PC-9 (cell line): ENCODE data around the gene PMIS2. TPM values are rescaled to one million over a fixed set of nuclear protein-coding genes. Genes with fewer than 3 reads are reported as not detected.

Experiments used
- BruUV-seq: library from RNA; stranded (reverse); fragments of 400-500 nt; replicated peaks from 2 replicates; lab custom pipeline; 2021; lab: Mats Ljungman, UMichigan
- CTCF ChIA-PET: fragments of 300-600 bp; sonication (Branson Sonifier 250); formaldehyde crosslinking; loops from one replicate; lab custom pipeline; 2022; ENCODE audit warnings: antibody characterized with exemption; lab: Charles Lee
- POLR2A ChIA-PET: fragments of 300-600 bp; sonication (Branson Sonifier 250); formaldehyde crosslinking; loops from one replicate; lab custom pipeline; 2022; ENCODE audit warnings: antibody characterized with exemption; ENCODE audit not compliant: unreplicated experiment; lab: Charles Lee
- DNase-seq, 2 experiments: peaks; one replicate each; pipeline versions ENCODE4 v3.0.0 to v3.0.0-alpha.2; 2015 to 2022; ENCODE audit warnings: mixed read lengths in 1 of 2
- H2AFZ ChIP-seq: fragments of 200-600 bp; sonication (generic); 2 replicates; pipeline ENCODE4 v1.8.1; 2017; ENCODE audit warnings: antibody characterized with exemption
- H3F3A ChIP-seq: fragments of 200-600 bp; sonication (generic); 2 replicates; pipeline ENCODE4 v1.8.1; 2017; ENCODE audit warnings: antibody characterized with exemption, mild to moderate bottlenecking, low read depth; ENCODE audit not compliant: insufficient read depth
- H3K27ac ChIP-seq: fragments of 200-600 bp; sonication (generic); 2 replicates; pipeline ENCODE4 v1.6.1; 2016; ENCODE audit warnings: mixed run types
- H3K27me3 ChIP-seq: fragments of 200-600 bp; sonication (generic); 2 replicates; pipeline ENCODE4 v1.6.1; 2016; ENCODE audit warnings: low read depth, mixed run types; ENCODE audit not compliant: insufficient read depth
- H3K36me3 ChIP-seq: fragments of 200-600 bp; sonication (generic); 2 replicates; pipeline ENCODE4 v1.6.1; 2016; ENCODE audit warnings: low read depth, mixed run types
- H3K4me1 ChIP-seq: fragments of 200-600 bp; sonication (generic); replicated peaks from 2 replicates; pipeline ENCODE4 v1.6.1; 2016; ENCODE audit warnings: mixed run types; ENCODE audit not compliant: insufficient read depth
- H3K4me2 ChIP-seq: fragments of 200-600 bp; sonication (generic); 2 replicates; pipeline ENCODE4 v1.6.1; 2017; ENCODE audit warnings: mixed run types
- H3K4me3 ChIP-seq: fragments of 200-600 bp; sonication (generic); 2 replicates; pipeline ENCODE4 v1.6.1; 2016; ENCODE audit warnings: mixed run types
- H3K79me2 ChIP-seq: fragments of 200-600 bp; sonication (generic); 2 replicates; pipeline ENCODE4 v1.6.1; 2017; ENCODE audit warnings: low read depth, mixed run types
- H3K9me2 ChIP-seq: fragments of 200-600 bp; sonication (generic); 2 replicates; pipeline ENCODE4 v1.8.1; 2017; ENCODE audit warnings: mild to moderate bottlenecking; ENCODE audit not compliant: insufficient read depth
- H3K9me3 ChIP-seq: fragments of 200-600 bp; sonication (generic); 2 replicates; pipeline ENCODE4 v1.8.1; 2016; ENCODE audit warnings: low read depth; ENCODE audit not compliant: insufficient read depth
- H4K20me1 ChIP-seq: fragments of 200-600 bp; sonication (generic); 2 replicates; pipeline ENCODE4 v1.8.1; 2017; ENCODE audit not compliant: insufficient read depth
- EZH2 ChIP-seq: fragments of 200-600 bp; sonication (generic); IDR thresholded peaks from 2 replicates; pipeline ENCODE4 v1.8.0; 2017; ENCODE audit warnings: antibody characterized with exemption, low read depth
- intact Hi-C: fragments of 100-400 bp; cut with micrococcal nuclease; formaldehyde crosslinking; loops from one replicate; pipeline ENCODE4 v1.10.0; 2022; ENCODE audit not compliant: unreplicated experiment
- total RNA-seq: library from RNA; stranded (reverse); gene quantifications from 2 replicates; pipeline ENCODE4 v1.2.3, GENCODE V29; 2021
- TF ChIP-seq, protein P1 (sequence below): fragments of 200-600 bp; sonication (generic); conservative IDR thresholded peaks from 2 replicates; pipeline ENCODE4 v1.6.1; 2017; ENCODE audit warnings: mixed run types, antibody characterized with exemption, mild to moderate bottlenecking, moderate library complexity

The PMIS2 gene
- total RNA-seq, 1 experiment from 2014 or later = not detected

DNA sequence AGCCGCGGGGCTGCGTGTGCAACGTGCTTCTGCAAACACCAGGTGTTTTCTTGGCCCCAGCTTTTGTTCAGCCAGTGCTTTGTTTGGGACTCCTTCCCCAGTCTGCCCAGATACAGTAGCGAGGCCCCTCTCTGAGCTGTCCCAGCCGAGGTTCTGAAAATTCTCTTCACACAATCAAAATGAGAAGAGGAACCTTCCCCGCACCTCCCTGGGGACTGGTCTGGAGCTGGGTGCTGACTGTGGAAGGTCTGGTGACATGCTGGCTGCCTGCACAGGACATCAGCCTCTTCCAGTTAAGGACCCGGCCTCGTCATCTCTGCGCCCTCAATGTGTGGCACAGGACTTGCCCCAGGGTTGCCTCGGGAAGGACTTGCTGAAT, 26.7 kb upstream of the PMIS2 start:
- Histone ChIP-seq H3K27ac (no peak overlapping the region), H4K20me1 (no peaks in the 10 kb centered on the region), H2AFZ (no peak overlapping the region), H3K4me2 (no peak overlapping the region), H3K9me2 (no peaks in the 10 kb centered on the region), H3K4me1 (no peaks in the 10 kb centered on the region), H3K27me3 (peaks cover 38% of the 10 kb centered on the region), H3K79me2 (no peaks in the 10 kb centered on the region), H3F3A (no peaks in the 10 kb centered on the region; the same call in 1 of the 2 replicates), H3K4me3 (no peak overlapping the region), H3K9me3 (no peaks in the 10 kb centered on the region), H3K36me3 (no peaks in the 10 kb centered on the region)
- intact Hi-C loops = no loop called here
- TF ChIP-seq EZH2 = no peak
- TF ChIP-seq, protein P1, sequence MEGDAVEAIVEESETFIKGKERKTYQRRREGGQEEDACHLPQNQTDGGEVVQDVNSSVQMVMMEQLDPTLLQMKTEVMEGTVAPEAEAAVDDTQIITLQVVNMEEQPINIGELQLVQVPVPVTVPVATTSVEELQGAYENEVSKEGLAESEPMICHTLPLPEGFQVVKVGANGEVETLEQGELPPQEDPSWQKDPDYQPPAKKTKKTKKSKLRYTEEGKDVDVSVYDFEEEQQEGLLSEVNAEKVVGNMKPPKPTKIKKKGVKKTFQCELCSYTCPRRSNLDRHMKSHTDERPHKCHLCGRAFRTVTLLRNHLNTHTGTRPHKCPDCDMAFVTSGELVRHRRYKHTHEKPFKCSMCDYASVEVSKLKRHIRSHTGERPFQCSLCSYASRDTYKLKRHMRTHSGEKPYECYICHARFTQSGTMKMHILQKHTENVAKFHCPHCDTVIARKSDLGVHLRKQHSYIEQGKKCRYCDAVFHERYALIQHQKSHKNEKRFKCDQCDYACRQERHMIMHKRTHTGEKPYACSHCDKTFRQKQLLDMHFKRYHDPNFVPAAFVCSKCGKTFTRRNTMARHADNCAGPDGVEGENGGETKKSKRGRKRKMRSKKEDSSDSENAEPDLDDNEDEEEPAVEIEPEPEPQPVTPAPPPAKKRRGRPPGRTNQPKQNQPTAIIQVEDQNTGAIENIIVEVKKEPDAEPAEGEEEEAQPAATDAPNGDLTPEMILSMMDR = no peak
- BruUV-seq = no TSS peak
- CTCF ChIA-PET = no interaction called here
- no peak for DNase-seq
- POLR2A ChIA-PET = no interaction called here

GRCh38 chr19:35559781-35560180, 26.2 kb upstream of the PMIS2 start:
- Histone ChIP-seq H4K20me1 (no peaks in the 10 kb centered on the region), H3F3A (no peaks in the 10 kb centered on the region; the same call in 1 of the 2 replicates), H3K9me2 (no peaks in the 10 kb centered on the region), H3K4me1 (no peaks in the 10 kb centered on the region), H3K27me3 (peaks cover 38% of the 10 kb centered on the region), H3K36me3 (no peaks in the 10 kb centered on the region), H3K4me3 (no peak overlapping the region), H3K4me2 (no peak overlapping the region), H3K79me2 (no peaks in the 10 kb centered on the region), H3K9me3 (no peaks in the 10 kb centered on the region), H3K27ac (no peak overlapping the region), H2AFZ (no peak overlapping the region)
- ChIA-PET POLR2A (no interaction called here), CTCF (no interaction called here)
- TF ChIP-seq, protein P1 = no peak
- no peak for TF ChIP-seq EZH2
- intact Hi-C loops = no loop called here
- BruUV-seq = no TSS peak
- no peak for DNase-seq

GRCh38 chr19:35560271-35560670, 25.7 kb upstream of the PMIS2 start:
- no TSS peak for BruUV-seq
- Histone ChIP-seq H3K27ac (no peak overlapping the region), H3K79me2 (no peaks in the 10 kb centered on the region), H3K9me3 (no peaks in the 10 kb centered on the region), H3K27me3 (peaks cover 38% of the 10 kb centered on the region), H3F3A (no peaks in the 10 kb centered on the region; the same call in 1 of the 2 replicates), H3K4me2 (no peak overlapping the region), H3K4me1 (no peaks in the 10 kb centered on the region), H3K4me3 (no peak overlapping the region), H2AFZ (no peak overlapping the region), H4K20me1 (no peaks in the 10 kb centered on the region), H3K9me2 (no peaks in the 10 kb centered on the region), H3K36me3 (no peaks in the 10 kb centered on the region)
- no peak for DNase-seq
- CTCF ChIA-PET = no interaction called here
- no peak for TF ChIP-seq EZH2
- TF ChIP-seq, protein P1 = no peak
- POLR2A ChIA-PET = no interaction called here
- intact Hi-C loops = no loop called here
